Measurements from ENCODE around the gene NPC2. TPM values are rescaled to one million over a fixed set of nuclear protein-coding genes. Genes with fewer than 3 reads are reported as not detected.

The NPC2 gene
- total RNA-seq, 1 donor from 2014 or later = 93.5 TPM

DNA sequence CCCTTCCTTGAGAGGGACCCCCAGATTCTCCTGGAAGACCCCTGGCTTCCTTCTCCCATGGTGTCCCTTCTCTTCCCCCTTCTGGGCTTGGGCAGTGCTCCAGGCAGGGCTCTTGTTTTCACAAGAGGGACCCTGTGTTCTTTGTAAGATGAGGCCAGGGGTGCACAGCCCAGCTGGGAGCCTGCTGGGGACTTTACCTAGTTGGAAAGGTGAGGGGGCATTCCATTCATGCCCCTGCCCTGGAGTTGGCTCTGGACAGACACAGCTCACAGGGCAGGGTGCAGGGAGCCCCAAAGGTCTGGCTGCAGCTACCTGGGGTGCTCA is 31.7 kb upstream of the NPC2 start:
- no peaks in the 10 kb centered on the region for H3K9me3 ChIP-seq (replicated peaks)
- H3K36me3 ChIP-seq = no peaks in the 10 kb centered on the region
- H3K4me3 ChIP-seq = no peak overlapping the region
- H3K4me1 ChIP-seq = no peaks in the 10 kb centered on the region
- no peak overlapping the region for H3K27ac ChIP-seq (replicated peaks)
- intact Hi-C loops (cut with micrococcal nuclease) = no loop called here
- no peak for DNase-seq
- peaks cover 11% of the 10 kb centered on the region for H3K27me3 ChIP-seq (ENCODE audit: low read depth)
- TF ChIP-seq CTCF (IDR thresholded peaks at IDR 0.05; ENCODE audit: borderline replicate concordance) = no peak

DNA sequence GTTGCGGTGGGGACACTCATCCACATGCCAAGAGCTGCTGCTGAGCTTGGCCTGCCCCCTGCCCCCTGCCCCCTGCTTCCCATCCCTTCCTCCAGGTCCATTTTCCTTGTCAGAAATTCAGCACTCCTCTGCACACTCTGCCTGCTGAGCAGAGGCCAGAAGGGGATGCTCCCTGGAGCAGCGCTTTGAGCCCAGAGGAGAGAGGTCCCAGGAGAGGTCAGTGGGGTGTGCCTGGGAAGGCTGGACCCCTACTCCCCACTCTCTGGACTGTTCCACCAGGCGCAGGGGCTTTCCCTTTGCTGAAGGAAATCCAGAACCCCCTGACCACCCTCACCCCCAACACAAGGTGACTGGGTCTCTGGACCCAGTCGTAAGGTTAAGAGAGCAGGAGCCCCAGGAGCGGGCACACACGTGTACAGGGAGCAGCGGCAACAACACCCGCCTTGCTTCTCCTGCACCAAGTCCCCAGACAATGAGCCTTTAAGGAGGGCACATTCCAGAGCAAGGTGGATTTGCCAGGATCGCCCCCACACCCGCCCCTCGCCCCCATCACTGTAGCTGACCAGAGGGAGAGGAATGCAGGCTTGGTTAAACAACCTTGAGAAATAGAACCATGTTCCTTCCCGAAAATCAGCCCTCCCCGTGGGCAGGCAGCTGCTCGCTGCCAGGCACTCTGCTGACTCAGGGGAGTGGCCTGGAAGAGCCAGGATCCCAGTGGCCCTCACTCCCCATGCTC is 31.1 kb upstream of the NPC2 start:
- Histone ChIP-seq H3K4me1 (no peaks in the 10 kb centered on the region), H3K4me3 (no peak overlapping the region), H3K27ac (replicated peaks) (no peak overlapping the region), H3K9me3 (replicated peaks) (no peaks in the 10 kb centered on the region), H3K27me3 (ENCODE audit: low read depth) (peaks cover 11% of the 10 kb centered on the region), H3K36me3 (no peaks in the 10 kb centered on the region)
- no peak for DNase-seq
- intact Hi-C loops (cut with micrococcal nuclease) = no loop called here
- TF ChIP-seq CTCF (IDR thresholded peaks at IDR 0.05; ENCODE audit: borderline replicate concordance) = no peak

DNA sequence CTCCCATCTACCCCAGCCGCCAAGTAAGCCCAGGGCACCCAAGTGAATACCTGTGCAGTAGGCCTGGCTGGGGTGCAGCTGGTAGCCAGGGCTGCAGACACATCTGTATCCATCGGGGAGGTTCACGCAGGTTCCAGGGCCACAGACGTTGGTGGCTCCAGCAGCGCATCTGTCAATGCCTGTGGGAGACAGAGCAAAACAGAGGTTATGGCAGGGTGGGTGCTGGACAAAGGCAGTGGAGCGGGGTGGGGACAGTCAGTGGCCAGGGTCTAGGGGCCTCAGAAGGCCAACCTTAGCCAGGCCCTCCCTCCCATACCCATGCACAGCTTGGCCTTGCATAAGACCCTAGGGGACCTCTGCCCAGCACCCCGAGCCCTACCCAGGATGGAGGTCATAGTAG is 29.6 kb upstream of the NPC2 start:
- Histone ChIP-seq H3K4me3 (no peak overlapping the region), H3K27me3 (ENCODE audit: low read depth) (peaks cover 11% of the 10 kb centered on the region), H3K4me1 (no peaks in the 10 kb centered on the region), H3K27ac (replicated peaks) (no peak overlapping the region), H3K9me3 (replicated peaks) (no peaks in the 10 kb centered on the region), H3K36me3 (no peaks in the 10 kb centered on the region)
- intact Hi-C loops (cut with micrococcal nuclease) = no loop called here
- TF ChIP-seq CTCF (IDR thresholded peaks at IDR 0.05; ENCODE audit: borderline replicate concordance) = no peak
- DNase-seq = no peak

DNA sequence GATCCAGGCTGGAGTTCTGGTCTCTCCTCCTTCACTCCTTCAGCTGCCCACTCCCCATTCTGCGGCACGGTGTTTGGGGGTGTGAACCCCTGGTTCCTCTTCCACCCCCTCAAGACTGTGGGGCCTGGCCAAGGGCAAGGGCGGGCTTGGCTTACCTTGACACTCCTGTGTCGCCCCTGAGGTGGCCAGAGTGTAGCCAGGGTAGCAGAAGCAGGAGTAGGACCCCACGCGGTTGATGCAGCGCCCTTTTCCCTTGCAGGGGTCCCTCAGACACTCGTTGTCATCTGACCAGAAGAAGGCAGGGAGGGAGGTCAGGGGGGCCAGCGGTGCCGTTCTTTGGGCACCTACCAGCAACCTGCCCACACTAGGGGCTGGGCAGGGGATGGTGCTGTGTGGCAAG is 28.7 kb upstream of the NPC2 start:
- no peak overlapping the region for H3K27ac ChIP-seq (replicated peaks)
- H3K4me3 ChIP-seq = no peak overlapping the region
- H3K4me1 ChIP-seq = no peaks in the 10 kb centered on the region
- no peak for TF ChIP-seq CTCF (IDR thresholded peaks at IDR 0.05; ENCODE audit: borderline replicate concordance)
- intact Hi-C loops (cut with micrococcal nuclease) = no loop called here
- no peaks in the 10 kb centered on the region for H3K9me3 ChIP-seq (replicated peaks)
- DNase-seq = no peak
- peaks cover 11% of the 10 kb centered on the region for H3K27me3 ChIP-seq (ENCODE audit: low read depth)
- no peaks in the 10 kb centered on the region for H3K36me3 ChIP-seq

DNA sequence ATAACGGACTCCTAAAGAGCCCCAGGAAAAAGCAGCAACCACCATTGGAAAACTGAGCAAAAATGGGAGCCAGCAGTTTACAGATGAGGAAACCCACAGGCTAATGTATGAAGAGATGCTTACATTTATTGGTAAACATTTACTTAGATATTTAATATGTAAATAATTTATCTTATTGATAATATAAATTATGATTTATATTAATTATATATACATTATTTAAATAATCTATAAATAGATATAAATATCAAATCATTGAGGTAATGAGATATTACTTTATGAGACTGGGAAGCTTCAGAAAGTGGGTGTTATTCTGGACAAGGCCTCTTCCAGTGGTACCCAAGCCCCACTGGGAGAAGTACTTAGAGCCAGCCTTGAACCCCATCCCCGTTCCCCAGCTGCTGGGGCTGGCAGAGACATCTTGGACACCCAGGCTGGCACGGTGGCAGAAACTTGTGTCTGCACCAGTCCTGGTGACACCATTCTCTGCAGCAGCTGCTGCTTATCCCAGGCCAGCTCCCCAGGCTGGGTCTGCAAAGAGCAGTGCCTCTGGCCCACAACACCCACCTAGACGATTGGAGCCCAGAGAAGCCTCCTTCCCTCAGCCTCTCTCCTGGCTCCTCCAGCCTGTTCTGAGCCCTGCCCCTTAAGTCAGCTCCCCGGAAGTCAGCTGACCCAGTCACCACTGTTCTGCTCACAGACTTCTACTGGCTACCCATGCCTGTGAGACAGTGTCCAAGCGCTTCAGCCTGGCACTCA is 26.4 kb upstream of the NPC2 start:
- Histone ChIP-seq H3K4me1 (no peaks in the 10 kb centered on the region), H3K4me3 (no peak overlapping the region), H3K27me3 (ENCODE audit: low read depth) (peaks cover 11% of the 10 kb centered on the region), H3K27ac (replicated peaks) (no peak overlapping the region), H3K36me3 (no peaks in the 10 kb centered on the region), H3K9me3 (replicated peaks) (no peaks in the 10 kb centered on the region)
- no peak for TF ChIP-seq CTCF (IDR thresholded peaks at IDR 0.05; ENCODE audit: borderline replicate concordance)
- no peak for DNase-seq
- intact Hi-C loops (cut with micrococcal nuclease) = no loop called here
